ENCODE measurements around the gene VSTM2L.

Gene VSTM2L

DNA sequence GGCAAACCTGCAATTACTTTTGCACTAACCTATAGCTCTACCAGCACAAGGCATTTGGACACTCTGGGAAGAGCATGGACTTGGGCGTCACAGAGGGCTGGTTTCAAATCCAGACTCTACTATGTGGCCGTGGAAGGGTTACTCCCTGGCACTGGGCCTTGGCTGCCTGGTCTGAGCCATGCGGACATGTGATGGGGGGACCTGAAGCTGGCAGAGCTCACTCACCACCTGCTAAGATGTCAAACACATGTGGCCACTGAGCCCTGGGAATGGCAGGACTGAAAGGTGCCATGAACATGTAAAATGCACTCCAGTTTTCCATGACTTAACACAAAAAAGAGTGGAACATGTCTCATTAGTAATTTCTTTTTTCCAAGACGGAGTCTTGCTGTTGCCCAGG is 23.7 kb downstream of the VSTM2L start:
- no peaks in the 10 kb centered on the region for H4K20me1 ChIP-seq (ENCODE audit: insufficient read depth)
- H3K9ac ChIP-seq = no peak overlapping the region
- no peaks in the 10 kb centered on the region for H3K79me2 ChIP-seq (ENCODE audit: insufficient read depth, low read depth)
- H3K36me3 ChIP-seq (ENCODE audit: insufficient read depth) = no peaks in the 10 kb centered on the region
- H2AFZ ChIP-seq (ENCODE audit: low read depth) = no peak overlapping the region
- no peak overlapping the region for H3K4me3 ChIP-seq (IDR thresholded peaks at IDR 0.05; ENCODE audit: insufficient read depth, low read depth, low read length)
- no peak overlapping the region for H3K4me2 ChIP-seq
- TF ChIP-seq, protein P1, sequence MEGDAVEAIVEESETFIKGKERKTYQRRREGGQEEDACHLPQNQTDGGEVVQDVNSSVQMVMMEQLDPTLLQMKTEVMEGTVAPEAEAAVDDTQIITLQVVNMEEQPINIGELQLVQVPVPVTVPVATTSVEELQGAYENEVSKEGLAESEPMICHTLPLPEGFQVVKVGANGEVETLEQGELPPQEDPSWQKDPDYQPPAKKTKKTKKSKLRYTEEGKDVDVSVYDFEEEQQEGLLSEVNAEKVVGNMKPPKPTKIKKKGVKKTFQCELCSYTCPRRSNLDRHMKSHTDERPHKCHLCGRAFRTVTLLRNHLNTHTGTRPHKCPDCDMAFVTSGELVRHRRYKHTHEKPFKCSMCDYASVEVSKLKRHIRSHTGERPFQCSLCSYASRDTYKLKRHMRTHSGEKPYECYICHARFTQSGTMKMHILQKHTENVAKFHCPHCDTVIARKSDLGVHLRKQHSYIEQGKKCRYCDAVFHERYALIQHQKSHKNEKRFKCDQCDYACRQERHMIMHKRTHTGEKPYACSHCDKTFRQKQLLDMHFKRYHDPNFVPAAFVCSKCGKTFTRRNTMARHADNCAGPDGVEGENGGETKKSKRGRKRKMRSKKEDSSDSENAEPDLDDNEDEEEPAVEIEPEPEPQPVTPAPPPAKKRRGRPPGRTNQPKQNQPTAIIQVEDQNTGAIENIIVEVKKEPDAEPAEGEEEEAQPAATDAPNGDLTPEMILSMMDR (conservative IDR thresholded peaks at IDR 0.05; ENCODE audit: low read depth, low read length) = no peak
- H3K4me1 ChIP-seq (ENCODE audit: low read depth, poor library complexity, severe bottlenecking) = no peaks in the 10 kb centered on the region
- H3K27me3 ChIP-seq (ENCODE audit: insufficient read depth, low read depth) = peaks cover 23% of the 10 kb centered on the region; the same call in 1 of the 2 replicates
- no peak overlapping the region for H3K27ac ChIP-seq

DNA sequence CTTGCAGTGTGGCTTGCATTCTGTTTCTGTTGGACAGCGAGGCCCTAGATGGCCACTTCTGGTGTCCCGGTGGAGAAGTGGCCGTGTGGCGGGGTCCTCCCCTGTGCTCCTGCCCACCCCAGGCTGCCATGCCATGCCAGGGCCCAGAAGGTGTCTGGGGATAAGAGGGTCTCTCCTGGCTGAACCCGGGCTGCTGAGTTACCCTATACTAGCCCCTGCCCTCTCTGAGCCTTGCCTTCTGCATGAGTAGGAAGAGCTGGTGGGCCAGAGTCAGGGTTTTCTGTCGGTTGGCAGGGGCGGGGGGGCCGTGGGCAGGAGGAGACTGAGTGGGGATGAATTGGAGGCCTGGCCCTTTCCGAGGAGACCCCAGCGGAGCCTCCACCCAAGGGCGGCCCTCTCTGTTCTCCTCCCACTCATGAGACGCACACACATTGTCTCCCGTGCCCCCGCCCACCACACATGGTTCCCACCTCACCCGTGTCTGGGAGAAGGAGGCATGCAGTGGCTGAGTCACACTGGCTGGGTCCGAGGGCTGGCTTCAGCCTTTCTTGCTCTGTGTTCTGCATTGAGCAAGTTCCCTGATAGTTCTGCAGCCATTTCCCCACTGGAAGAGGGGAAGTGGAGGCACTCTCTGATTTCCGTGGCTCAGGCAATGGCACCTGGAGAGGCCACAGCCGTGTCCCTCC is 24.6 kb downstream of the VSTM2L start:
- H3K4me2 ChIP-seq = no peak overlapping the region
- no peaks in the 10 kb centered on the region for H3K79me2 ChIP-seq (ENCODE audit: insufficient read depth, low read depth)
- TF ChIP-seq, protein P1 (conservative IDR thresholded peaks at IDR 0.05; ENCODE audit: low read depth, low read length) = no peak
- no peaks in the 10 kb centered on the region for H3K4me1 ChIP-seq (ENCODE audit: low read depth, poor library complexity, severe bottlenecking)
- H3K27me3 ChIP-seq (ENCODE audit: insufficient read depth, low read depth) = peaks cover 32% of the 10 kb centered on the region; the same call in 1 of the 2 replicates
- H3K4me3 ChIP-seq (IDR thresholded peaks at IDR 0.05; ENCODE audit: insufficient read depth, low read depth, low read length) = no peak overlapping the region
- H2AFZ ChIP-seq (ENCODE audit: low read depth) = no peak overlapping the region
- no peaks in the 10 kb centered on the region for H3K36me3 ChIP-seq (ENCODE audit: insufficient read depth)
- H3K27ac ChIP-seq = no peak overlapping the region
- H4K20me1 ChIP-seq (ENCODE audit: insufficient read depth) = no peaks in the 10 kb centered on the region
- H3K9ac ChIP-seq = no peak overlapping the region

- Histone ChIP-seq H3K4me1 (ENCODE audit: low read depth, poor library complexity, severe bottlenecking) (no peaks in the 10 kb centered on the region), H3K27ac (no peak overlapping the region), H3K9ac (no peak overlapping the region), H3K36me3 (ENCODE audit: insufficient read depth) (no peaks in the 10 kb centered on the region), H4K20me1 (ENCODE audit: insufficient read depth) (no peaks in the 10 kb centered on the region), H3K4me2 (no peak overlapping the region), H2AFZ (ENCODE audit: low read depth) (no peak overlapping the region), H3K79me2 (ENCODE audit: insufficient read depth, low read depth) (no peaks in the 10 kb centered on the region), H3K4me3 (IDR thresholded peaks at IDR 0.05; ENCODE audit: insufficient read depth, low read depth, low read length) (no peak overlapping the region), H3K27me3 (ENCODE audit: insufficient read depth, low read depth) (peaks cover 36% of the 10 kb centered on the region; the same call in 1 of the 2 replicates)
- TF ChIP-seq, protein P1 (conservative IDR thresholded peaks at IDR 0.05; ENCODE audit: low read depth, low read length) = no peak
These were observed 26.2 kb downstream of the VSTM2L start for GRCh38 chr20:37928996-37929682.

DNA sequence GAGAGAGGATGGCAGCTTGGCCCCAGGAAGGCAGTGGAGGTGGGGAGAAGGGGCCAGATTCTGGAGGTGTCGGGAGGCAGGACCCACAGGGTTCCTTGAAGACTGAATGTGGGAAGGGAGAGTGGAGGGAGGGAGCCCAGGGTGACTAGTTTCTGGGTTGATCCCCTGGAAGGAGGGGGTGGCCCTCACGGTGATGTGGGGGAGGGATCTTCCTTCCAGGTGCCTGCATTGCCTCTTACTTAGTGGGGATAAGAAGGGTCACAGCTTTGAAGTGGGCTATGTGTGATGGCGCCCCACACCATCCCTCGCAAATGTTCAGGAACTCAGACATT is 26.7 kb downstream of the VSTM2L start:
- Histone ChIP-seq H4K20me1 (ENCODE audit: insufficient read depth) (no peaks in the 10 kb centered on the region), H3K36me3 (ENCODE audit: insufficient read depth) (no peaks in the 10 kb centered on the region), H3K4me2 (no peak overlapping the region), H3K4me1 (ENCODE audit: low read depth, poor library complexity, severe bottlenecking) (no peaks in the 10 kb centered on the region), H3K27ac (no peak overlapping the region), H3K79me2 (ENCODE audit: insufficient read depth, low read depth) (no peaks in the 10 kb centered on the region), H3K27me3 (ENCODE audit: insufficient read depth, low read depth) (peaks cover 36% of the 10 kb centered on the region; the same call in 1 of the 2 replicates), H2AFZ (ENCODE audit: low read depth) (no peak overlapping the region), H3K9ac (no peak overlapping the region), H3K4me3 (IDR thresholded peaks at IDR 0.05; ENCODE audit: insufficient read depth, low read depth, low read length) (no peak overlapping the region)
- TF ChIP-seq, protein P1 (conservative IDR thresholded peaks at IDR 0.05; ENCODE audit: low read depth, low read length) = no peak
